MCF 10A (cell line): ENCODE results near the gene KLHL25. TPM values are rescaled to one million over a fixed set of nuclear protein-coding genes. Genes with fewer than 3 reads are reported as not detected.

Source experiments
- BruUV-seq: library from RNA; stranded (reverse); fragments of 400-500 nt; replicated peaks from 2 replicates; lab custom pipeline; 2021; lab: Mats Ljungman, UMichigan
- CTCF ChIA-PET: fragments of 300-600 bp; sonication (Branson Sonifier 250); formaldehyde crosslinking; extraction: SDS; loops from one replicate; lab custom pipeline; 2021; ENCODE audit warnings: antibody characterized with exemption, inconsistent platforms; lab: Yijun Ruan, JAX
- POLR2A ChIA-PET: fragments of 300-600, 350-650 bp; sonication (Branson Sonifier 250); formaldehyde crosslinking; extraction: SDS; loops from one replicate; lab custom pipeline; 2020; ENCODE audit warnings: antibody characterized with exemption, inconsistent platforms; lab: Yijun Ruan, JAX
- DNase-seq: peaks from one replicate; pipeline ENCODE4 v3.0.0-alpha.2; 2018; ENCODE audit not compliant: unreplicated experiment
- H3K27ac Mint-ChIP-seq: one replicate; pipeline ENCODE4 v1.8.0; 2022; ENCODE audit warnings: mild to moderate bottlenecking, low read depth, mixed read lengths; ENCODE audit not compliant: unreplicated experiment
- H3K27me3 Mint-ChIP-seq: one replicate; pipeline ENCODE4 v1.8.0; 2022; ENCODE audit warnings: mixed read lengths; ENCODE audit not compliant: insufficient read depth, unreplicated experiment
- H3K36me3 Mint-ChIP-seq: one replicate; pipeline ENCODE4 v1.8.0; 2022; ENCODE audit warnings: mild to moderate bottlenecking, moderate library complexity, mixed read lengths; ENCODE audit not compliant: insufficient read depth, unreplicated experiment
- H3K4me1 Mint-ChIP-seq: one replicate; pipeline ENCODE4 v1.8.0; 2022; ENCODE audit warnings: mixed read lengths; ENCODE audit not compliant: insufficient read depth, unreplicated experiment
- H3K4me3 Mint-ChIP-seq: one replicate; pipeline ENCODE4 v1.8.0; 2022; ENCODE audit warnings: mild to moderate bottlenecking, moderate library complexity, mixed read lengths; ENCODE audit not compliant: unreplicated experiment
- H3K9me3 Mint-ChIP-seq: one replicate; pipeline ENCODE4 v1.8.0; 2022; ENCODE audit warnings: mixed read lengths; ENCODE audit not compliant: unreplicated experiment
- intact Hi-C: fragments of 100-400 bp; cut with micrococcal nuclease; formaldehyde crosslinking; loops from 2 replicates; pipeline ENCODE4 v1.14.1; 2022
- total RNA-seq: library from RNA; stranded (reverse); gene quantifications from 2 replicates; pipeline ENCODE4 v1.2.3, GENCODE V29; 2022
- TF ChIP-seq, protein P1 (sequence below): fragments of 200-600 bp; IDR thresholded peaks from one replicate; pipeline ENCODE4 v1.8.0; 2022; ENCODE audit warnings: antibody characterized with exemption, mild to moderate bottlenecking; ENCODE audit not compliant: unreplicated experiment

Gene KLHL25
- total RNA-seq, 1 experiment from 2014 or later, result 3.1 TPM

GRCh38 chr15:85771781-85772445 lies 22.8 kb downstream of the KLHL25 start:
- BruUV-seq, result no TSS peak
- intact Hi-C loops, result no loop called here
- no peak overlapping the region for H3K4me3 Mint-ChIP-seq
- CTCF ChIA-PET, result interaction anchor here (0.6 to 1.4 kb wide), 2 partner anchors 42 to 86 kb away, joined by 3 read pairs; no protein-coding TSS in a partner anchor
- H3K36me3 Mint-ChIP-seq, result peaks cover 6% of the 10 kb centered on the region
- TF ChIP-seq, protein P1, sequence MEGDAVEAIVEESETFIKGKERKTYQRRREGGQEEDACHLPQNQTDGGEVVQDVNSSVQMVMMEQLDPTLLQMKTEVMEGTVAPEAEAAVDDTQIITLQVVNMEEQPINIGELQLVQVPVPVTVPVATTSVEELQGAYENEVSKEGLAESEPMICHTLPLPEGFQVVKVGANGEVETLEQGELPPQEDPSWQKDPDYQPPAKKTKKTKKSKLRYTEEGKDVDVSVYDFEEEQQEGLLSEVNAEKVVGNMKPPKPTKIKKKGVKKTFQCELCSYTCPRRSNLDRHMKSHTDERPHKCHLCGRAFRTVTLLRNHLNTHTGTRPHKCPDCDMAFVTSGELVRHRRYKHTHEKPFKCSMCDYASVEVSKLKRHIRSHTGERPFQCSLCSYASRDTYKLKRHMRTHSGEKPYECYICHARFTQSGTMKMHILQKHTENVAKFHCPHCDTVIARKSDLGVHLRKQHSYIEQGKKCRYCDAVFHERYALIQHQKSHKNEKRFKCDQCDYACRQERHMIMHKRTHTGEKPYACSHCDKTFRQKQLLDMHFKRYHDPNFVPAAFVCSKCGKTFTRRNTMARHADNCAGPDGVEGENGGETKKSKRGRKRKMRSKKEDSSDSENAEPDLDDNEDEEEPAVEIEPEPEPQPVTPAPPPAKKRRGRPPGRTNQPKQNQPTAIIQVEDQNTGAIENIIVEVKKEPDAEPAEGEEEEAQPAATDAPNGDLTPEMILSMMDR, result no peak
- no peaks in the 10 kb centered on the region for H3K9me3 Mint-ChIP-seq
- DNase-seq, result peak; percentile 39
- H3K4me1 Mint-ChIP-seq, result peaks cover 10% of the 10 kb centered on the region
- no peak overlapping the region for H3K27ac Mint-ChIP-seq
- POLR2A ChIA-PET, result interaction anchor here (1.1 kb wide), 1 partner anchor 22 kb away, joined by 3 read pairs; the partner anchor contains the start of gene KLHL25
- no peaks in the 10 kb centered on the region for H3K27me3 Mint-ChIP-seq

DNA sequence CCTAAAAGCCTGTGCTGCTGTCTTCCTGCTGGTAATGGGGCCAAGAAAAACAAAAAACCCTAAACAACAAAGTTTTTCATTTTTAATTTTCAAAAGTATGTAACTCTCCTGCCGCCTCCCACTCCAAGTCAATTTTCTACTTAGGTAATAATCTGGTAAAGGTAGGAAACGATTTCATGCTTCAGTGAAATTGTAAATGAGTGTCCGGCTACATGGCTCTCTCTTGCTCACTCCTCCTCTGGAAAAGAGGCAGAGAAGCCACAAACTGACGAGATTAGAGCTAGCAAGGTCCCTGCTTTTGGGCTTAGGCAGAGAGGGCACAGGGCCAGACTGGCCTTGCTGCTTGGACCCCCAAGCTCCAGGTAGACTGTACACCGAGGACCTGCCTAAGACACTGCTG lies 23.5 kb downstream of the KLHL25 start:
- no peak overlapping the region for H3K27ac Mint-ChIP-seq
- peaks cover 6% of the 10 kb centered on the region for H3K36me3 Mint-ChIP-seq
- no TSS peak for BruUV-seq
- TF ChIP-seq, protein P1, result no peak
- intact Hi-C loops, result no loop called here
- H3K4me1 Mint-ChIP-seq, result peaks cover 10% of the 10 kb centered on the region
- H3K4me3 Mint-ChIP-seq, result no peak overlapping the region
- no peak for DNase-seq
- no peaks in the 10 kb centered on the region for H3K27me3 Mint-ChIP-seq
- ChIA-PET CTCF (interaction anchor here (1.4 kb wide), 1 partner anchor 41 kb away, joined by 3 read pairs; no protein-coding TSS in a partner anchor), POLR2A (interaction anchor here (1.1 kb wide), 1 partner anchor 23 kb away, joined by 3 read pairs; the partner anchor contains the start of gene KLHL25)
- no peaks in the 10 kb centered on the region for H3K9me3 Mint-ChIP-seq

DNA sequence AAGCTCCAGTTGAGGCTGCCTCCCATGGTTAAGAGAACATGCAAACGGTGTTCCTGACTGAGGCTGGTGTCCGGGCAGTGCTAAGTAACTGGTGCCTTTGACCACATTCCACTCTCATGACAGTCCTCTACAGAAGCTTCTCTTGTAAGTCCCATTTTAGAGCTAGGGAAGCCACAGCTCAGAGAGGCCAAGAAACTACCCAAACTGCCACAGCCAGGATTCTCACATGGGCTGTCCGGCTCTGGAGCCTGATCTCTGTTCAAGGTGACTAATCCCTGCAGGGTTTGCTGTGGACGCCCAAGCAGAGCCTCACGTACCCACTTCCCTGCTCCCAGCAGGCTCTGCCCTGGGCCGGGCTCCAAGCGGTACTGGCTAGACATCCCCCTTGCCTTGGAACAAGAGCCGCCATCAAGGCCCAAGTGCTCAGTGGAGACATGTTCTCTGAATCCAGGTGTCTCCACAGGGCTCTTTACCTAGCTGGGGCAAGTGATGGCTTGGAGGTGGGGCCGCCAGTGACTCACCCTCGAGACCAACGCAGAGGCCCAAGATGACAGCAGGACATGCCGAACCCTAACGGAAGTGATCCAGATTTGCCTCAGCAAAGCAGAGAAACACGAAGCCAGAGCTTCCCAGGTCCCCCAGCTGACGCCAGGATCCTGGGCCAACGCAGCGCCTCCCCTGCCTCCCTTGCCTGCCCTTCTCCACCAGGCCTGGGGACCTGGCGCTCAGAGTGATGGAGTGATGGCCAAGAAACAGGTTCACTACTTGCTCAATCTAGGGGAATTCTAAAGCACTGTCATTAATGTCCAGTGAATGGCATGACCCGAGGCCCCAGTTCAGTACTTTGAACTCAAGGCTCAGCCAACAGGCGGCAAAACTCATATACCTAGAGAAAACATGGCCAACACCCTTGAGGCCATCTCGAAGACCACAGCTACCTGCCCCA lies 24.4 kb downstream of the KLHL25 start:
- CTCF ChIA-PET, result interaction anchor here (0.6 to 1.4 kb wide), 3 partner anchors 26 to 71 kb away, joined by 3 to 9 read pairs (median 3); no protein-coding TSS in a partner anchor
- peaks cover 10% of the 10 kb centered on the region for H3K4me1 Mint-ChIP-seq
- peak; percentile 58 for DNase-seq
- TF ChIP-seq, protein P1, result no peak
- no peak overlapping the region for H3K4me3 Mint-ChIP-seq
- no peaks in the 10 kb centered on the region for H3K9me3 Mint-ChIP-seq
- no peaks in the 10 kb centered on the region for H3K27me3 Mint-ChIP-seq
- BruUV-seq, result no TSS peak
- POLR2A ChIA-PET, result interaction anchor here (0.6 kb wide), 1 partner anchor 352 kb away, joined by 3 read pairs; no protein-coding TSS in a partner anchor
- intact Hi-C loops, result no loop called here
- peaks cover 6% of the 10 kb centered on the region for H3K36me3 Mint-ChIP-seq
- H3K27ac Mint-ChIP-seq, result no peak overlapping the region
